IPS-11a (cell line): ENCODE measurements around the gene GATD1.

Source experiments
- H3K4me3 ChIP-seq: one replicate; pipeline ENCODE4 v1.5.1; 2013; ENCODE audit warnings: low read depth, low read length, control low read depth

Gene GATD1

DNA sequence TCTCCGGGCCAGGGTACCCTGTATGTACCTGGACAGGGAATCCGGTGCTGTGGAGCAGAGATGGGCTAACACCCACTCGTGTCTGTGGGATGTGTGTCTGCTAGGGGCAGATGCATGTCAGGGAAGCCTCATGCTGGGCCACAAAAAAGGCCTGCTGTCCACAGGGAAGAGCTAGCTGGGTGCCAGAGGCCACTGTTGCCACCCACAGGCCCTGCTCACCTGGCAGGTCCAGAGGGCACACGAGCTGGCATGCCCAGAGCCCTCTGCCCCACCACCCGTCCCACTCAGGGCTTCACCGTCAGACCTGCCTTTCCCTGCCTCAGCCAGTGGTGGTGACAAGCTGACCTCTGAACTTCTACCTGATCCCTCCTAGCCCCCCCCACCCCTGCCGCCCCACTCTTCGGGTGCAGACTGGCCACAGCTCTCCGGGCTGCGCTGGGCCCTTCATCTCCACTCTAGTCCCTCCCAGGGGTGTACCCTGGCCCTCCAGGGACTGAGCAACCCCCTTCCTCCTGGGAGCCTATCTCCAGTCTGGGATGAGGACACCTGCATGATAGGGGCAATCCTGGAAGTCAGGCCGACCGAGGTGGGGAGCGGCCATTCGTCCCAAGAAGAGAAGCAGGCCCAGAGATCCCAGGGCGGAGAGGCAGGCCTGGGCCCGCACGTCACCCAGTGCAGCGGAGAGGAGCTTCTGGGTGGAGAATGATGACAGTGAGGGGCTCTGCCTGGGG is 19.4 kb upstream of the GATD1 start:
- H3K4me3 ChIP-seq: peak overlapping the region; percentile 87

DNA sequence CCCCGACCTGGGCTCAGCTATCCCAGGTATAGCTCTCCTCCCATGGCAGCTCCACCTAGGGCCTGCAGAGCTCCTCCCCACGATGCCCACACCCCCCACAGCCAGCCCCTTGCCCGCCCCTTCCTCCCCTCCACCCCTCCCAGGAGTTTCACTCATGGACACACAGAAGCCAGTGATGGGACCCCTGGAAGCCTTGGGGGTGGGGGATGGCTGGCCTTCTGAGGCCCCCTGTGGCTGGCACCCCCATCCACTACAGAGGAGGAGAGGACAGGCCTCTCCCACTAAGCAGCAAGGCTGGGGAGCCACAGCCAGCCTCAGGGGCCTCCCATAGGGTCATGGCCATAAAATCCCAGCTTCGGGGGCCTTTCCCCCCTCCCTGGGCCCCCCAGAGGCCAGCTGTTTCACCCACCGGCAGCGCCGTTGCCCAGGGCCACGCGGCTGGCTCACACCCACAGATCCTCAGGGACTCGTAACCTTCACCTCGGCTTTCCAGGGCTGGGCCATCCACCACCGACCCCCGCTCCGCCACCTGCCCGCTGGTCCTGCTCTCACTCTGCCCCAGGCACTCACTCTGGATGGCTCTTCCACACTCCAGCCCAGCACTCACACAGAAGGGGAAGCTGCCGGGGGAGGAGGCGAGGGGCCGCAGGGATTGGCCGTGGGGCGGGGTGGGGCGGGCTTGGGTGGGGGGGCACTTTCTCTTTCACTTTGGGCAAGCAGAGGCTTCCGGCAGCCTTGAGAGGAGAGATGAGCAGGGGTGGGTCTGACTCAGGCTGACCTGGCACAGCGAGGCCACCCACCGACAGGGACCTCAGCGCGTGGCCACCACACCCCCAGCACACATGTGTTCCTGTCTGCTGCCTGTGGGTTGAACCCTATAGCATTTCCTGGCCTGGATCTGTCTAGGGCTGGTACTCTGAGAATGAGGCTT is 18.6 kb upstream of the GATD1 start:
- no peak overlapping the region for H3K4me3 ChIP-seq

DNA sequence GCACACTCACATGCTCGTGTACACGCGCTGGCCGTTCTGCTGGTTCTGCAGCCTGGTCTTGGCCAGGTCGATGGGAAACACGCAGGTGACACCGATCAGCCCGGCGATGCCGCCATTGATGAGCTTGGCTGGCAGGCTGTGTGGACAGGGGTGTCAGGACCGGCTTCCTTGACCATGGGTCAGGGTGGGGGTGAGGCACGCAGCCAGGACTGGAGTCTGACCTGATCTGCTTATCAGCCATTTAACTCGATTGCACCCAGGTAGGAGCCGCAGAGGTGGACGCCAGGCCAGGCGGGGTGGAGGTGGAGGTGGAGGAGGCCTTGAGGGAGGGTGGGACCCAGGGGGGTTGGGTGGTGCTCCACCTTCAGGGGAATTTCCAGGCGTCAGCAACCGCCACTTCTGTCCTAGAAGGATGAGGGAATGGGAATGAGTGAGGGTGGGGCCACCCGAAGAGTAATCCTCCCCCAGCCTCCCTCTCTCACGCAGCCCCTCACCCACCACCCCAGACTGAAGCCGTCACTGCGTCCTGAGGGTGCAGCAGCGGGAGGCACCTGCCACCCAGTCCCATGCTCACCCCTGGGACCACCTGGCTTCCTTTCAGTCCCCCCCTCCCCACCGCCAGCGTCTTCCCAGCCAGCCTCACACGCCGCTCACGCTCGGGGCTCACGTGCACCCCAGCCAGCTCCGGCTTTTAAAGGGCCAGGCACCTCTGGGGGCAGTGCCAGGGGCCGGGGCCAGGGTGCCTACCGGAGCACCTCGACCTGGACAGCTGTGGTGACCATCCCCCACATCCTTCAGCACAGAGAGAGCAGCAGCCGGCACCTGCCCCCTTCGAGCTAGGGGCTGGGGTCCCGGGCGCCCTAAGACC is 17.7 kb upstream of the GATD1 start:
- H3K4me3 ChIP-seq: no peak overlapping the region

DNA sequence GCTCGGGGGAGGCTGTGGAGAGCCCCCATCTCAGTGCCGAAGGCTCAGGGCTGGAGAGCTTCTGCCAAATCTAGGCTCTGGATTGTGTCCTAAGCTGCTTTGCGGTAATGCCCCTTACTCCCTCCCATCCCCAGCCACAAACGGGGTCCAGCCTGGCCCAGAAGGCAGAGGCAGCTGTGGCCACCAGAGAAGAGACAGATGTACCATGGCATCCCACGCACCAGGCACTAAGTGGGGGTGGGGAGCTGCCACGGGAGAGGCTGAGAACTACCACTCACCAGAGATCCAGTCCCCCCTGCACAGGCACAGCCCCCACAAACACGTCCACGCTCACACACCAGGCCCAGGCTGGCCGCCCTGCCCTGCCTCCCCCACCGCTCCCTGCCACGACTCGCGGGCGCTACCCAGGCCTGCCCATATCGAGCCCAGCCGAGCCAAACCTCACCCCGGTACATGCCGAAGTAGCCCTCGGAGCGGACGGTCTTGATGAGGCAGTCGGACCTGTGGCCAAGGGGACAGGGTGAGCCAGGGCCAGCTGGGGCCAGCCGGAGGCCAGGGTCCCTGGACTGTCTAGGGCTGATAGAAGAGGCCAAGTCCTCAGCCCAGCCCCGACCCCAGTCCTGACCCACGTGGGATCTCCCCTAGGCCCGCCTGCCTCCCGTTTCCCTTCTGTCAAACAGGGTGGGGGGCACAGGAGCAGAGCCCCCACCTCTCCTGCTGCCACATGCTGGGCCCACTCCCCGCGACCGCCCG is 16.9 kb upstream of the GATD1 start:
- no peak overlapping the region for H3K4me3 ChIP-seq

DNA sequence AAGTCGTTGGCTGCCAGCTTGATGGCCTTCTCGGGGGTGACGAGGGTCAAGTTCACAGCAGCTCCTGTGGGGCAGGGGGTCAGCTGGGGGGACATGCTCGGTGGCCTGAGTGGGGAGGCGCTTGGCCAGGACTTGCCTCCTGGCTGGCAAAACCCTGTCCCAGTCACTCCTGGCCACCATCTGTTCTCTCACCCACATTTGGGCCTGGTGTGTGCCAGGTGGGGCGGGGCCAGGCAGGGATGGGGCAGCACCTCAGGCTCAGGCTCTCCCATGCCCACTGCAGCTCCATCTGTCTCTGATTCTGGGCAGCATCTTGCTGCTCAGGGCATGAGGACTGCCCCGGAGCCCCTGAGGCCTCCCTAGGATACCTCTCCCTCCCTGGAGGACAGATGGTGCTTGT is 16.3 kb upstream of the GATD1 start:
- no peak overlapping the region for H3K4me3 ChIP-seq

DNA sequence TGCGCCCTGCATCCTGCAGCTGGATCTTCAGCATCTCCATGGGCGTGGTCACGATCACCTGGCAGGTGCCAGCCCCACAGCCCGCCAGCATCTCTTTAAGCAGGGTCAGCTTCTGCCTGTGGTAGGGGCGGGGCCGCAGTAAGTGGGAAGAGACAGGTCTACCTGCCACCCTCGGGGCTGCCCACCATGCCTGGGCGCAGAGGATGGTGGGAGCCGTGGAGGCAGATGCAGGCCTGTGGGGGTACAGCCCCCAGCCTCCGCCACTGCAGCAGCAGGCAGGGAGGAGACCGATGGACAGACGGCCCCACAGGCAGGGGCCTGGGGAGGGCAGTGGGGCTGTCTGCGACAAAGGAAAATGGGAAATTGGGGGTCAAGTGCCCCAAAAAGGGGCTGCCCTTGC is 15.6 kb upstream of the GATD1 start:
- H3K4me3 ChIP-seq: no peak overlapping the region

DNA sequence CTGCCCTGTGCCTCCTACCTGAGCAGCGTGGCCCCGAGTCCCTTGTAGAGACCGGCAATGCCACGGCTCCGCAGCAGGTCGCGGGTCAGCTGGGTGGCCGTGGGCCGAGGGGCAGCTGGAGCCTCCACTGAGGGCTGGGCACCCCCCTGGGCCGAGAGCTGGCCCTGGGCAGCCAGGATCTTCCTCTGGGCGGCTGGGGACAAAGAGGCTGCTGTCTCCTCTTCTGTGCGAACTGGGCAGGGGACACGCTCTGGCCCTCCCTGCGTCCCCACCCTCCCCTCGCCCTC is 15.2 kb upstream of the GATD1 start:
- H3K4me3 ChIP-seq: no peak overlapping the region

DNA sequence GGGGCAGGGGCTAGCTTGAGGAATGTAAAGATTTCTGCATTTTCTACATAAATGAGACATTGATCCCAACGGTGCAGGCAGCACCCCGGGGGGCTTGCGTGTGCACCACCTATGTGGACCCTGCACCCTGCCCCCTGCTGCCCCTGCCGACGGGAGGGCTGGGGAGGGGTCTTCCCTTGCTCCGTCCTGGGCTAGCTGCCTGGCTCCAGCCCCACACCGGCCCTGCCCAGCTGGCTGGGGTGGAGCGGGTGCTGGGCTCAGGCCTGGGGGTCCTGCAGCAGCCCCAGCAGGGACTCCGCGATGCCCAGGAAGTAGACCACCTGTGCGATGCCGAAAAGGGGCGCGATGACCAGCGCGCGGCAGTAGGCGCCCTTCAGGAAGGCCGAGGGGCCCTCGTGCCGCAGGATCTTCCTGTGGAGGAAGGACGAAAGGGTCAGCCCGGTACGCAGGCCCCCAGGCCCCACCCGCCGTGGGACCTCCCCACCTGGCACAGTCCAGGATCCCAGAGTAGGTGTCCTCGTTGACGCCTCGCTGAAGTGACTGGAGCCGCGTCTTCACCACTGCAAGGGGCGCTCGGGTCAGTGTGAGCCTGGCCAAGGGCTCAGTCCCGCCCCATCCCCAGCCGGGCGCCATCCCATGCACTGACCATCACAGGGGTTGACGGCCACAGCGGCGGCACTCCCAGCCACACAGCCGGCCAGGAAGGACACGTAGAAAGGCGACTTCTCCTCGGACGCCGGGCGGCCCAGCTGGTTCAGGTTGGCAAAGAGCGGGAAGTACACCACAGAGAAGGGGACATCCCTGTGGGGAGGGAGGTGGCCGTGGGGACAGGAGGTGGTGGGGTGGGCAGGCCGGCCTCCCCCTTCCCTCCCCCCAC is 14.6 kb upstream of the GATD1 start:
- H3K4me3 ChIP-seq: no peak overlapping the region

DNA sequence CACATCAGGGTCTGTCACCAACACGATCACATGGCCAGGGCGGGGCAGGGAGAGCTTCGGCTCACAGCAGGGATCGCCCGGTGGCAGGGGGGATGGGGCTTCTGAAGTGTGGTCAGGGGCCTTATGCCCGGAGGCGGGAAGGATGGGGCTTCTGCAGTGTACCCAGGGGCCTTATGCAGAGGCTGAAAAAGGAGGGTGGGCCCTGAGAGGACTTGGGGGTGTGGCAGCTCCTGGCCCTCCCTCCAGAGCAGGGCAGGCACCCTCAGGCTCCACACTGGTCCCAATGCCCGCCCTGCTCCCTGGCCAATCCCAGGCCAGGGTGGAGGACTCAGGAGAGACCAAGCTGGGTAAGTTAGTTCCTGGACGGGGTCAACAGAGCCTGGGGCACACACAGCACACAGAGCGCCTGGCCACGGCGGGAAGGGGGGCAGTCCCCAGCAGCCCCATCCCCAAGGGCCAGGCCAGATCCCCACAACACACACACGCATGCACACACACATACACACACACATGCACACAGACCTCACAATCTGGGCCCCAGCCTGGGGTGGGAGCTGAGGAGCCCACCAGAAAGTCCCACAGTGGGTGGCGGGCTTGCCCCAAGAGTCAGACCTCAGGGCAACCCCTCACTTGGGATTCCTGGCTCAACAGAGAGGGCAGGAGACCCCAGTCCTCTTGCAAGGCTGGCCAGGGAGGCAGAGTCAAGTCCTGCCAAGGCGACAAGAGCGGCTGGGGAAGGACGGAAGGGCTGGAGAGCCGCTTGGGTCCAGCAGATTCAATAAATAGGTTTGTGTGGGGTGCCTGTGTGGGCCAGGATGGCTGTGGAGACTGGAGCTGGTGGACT is 13.7 kb upstream of the GATD1 start:
- no peak overlapping the region for H3K4me3 ChIP-seq

DNA sequence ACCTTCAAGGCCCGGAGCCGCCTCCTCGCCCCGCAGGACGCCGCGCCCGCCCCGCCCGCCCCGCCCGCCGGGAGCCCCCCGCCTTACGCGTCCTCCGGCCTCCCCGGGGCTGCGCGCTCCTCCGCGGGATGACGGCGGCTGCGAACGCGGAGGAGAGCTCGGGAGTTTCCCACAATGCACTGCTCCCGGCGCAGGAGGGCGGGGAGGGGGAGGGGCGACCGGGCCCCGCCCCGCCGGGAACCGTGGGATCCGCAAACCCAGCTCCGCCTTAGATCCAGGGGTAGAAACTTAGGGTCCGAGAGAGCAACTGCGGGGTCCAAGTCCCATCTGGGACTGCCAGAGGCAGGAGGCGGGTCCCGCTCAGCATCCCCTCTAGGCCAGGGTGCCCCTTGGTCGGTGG is 12.7 kb upstream of the GATD1 start, which contains the start of gene CEND1:
Gene CEND1 (minus strand): TSS at position 148 of the 400 bp plus-strand sequence. CDS start 1,514 bp downstream, outside the sequence.
- no peak within 1 kb of the TSS for H3K4me3 ChIP-seq

DNA sequence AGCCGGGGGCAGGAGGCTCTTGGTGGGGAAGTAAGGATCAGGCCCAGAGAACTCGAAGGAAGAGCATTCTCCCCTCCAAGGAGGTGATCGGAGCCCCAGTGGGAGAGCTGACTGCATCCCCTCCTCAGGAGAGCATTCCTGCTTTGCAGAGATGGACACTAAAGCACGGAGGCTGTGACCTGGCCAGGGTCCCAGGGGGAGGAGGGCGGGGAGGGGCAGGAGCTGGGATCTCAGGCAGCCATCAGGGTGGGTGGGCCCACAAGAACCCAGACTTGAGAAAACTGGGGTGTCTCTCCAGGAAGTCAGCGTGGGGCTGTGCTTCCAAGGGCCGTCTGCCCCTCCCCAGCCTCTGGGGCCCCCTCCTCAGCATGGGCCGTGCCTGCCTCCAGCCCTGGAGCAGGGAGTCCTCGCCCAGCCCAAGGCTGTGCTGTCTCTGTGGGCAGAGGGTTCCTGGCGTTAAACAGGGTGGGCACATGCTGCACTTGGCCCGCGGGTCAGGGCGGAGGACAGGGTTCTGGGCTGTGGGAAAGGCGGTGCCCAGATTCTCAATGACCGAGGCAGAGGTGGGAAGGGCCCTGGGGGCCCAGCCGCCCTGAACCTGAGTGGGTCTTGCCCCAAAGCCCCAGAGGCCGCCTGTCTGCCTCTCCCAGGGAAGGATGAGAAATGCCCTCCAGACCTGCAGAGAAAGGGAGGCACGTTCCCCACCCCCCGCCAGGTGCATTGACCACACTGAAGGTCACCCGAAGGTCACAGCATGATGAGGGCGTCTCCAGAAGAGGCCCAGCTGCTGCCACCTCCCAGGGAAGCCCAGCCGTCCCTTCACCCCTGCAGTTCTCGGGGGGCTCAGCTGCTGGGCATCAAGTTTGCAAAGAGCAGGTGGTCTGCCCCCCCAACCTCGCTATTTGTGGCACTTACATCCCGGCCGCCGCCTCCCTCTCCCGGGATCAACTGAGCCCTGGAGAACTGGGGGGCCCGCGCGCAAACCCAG is 12.0 kb upstream of the GATD1 start:
- H3K4me3 ChIP-seq: no peak overlapping the region

DNA sequence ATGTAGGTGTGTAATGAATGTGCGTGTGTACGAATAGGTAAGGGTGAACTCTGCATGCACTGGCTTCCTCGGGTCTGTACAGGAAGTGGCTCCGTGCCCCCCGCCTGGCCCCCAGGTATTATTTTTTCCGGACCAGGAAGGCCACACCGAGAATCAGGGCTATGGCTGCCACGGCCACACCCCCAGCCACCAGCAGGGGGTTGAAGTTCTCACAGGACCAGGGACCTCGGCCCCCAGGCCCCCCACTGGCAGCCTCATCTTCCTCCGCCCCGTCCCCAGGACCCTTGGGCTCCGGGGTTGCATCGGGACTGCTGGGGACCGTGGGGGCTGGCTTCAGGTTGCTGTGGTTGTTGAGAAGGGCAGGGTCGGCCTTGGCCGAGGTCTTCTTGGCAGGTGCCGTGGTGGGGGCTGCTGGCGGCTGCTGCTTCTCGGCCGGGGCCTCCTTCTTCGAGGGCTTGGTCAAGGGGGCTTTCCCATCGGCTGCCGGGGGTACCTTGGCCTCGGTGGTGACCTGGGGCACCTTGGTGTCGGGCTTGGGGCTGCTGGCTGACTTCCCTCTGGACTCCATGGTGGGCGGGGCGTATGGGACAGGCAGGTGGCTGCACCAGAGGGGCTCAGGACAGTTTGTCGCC is 10.8 kb upstream of the GATD1 start:
- H3K4me3 ChIP-seq: no peak overlapping the region

DNA sequence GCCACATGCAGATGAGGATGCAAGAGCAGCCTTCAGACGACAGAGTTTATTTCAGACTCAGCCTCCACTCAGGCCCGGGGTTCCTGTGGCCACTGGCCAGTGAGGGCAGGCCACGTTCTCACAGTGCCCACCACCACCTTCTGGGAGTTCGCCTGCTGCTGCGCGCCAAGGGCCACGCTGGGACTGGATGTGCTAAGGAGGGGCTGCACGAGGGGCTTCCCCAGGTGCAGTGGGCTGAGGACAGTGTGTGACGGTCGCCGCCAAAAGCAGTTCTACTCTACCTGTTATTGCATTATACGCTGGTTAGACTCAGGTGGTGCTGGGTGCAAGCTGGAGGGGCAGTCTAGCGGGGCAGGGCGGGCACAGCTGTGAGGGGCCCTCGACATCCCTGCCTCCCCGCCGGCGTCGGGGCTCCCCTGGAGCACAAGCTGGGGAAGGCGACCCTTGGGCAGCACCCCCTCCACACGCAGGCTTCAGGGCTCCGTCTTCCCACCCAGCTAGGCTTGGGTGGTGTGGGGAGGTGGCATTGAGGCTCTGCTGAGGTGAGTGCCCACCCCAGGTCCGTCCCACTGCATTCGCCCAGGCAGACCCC is 9.9 kb upstream of the GATD1 start:
- no peak overlapping the region for H3K4me3 ChIP-seq

DNA sequence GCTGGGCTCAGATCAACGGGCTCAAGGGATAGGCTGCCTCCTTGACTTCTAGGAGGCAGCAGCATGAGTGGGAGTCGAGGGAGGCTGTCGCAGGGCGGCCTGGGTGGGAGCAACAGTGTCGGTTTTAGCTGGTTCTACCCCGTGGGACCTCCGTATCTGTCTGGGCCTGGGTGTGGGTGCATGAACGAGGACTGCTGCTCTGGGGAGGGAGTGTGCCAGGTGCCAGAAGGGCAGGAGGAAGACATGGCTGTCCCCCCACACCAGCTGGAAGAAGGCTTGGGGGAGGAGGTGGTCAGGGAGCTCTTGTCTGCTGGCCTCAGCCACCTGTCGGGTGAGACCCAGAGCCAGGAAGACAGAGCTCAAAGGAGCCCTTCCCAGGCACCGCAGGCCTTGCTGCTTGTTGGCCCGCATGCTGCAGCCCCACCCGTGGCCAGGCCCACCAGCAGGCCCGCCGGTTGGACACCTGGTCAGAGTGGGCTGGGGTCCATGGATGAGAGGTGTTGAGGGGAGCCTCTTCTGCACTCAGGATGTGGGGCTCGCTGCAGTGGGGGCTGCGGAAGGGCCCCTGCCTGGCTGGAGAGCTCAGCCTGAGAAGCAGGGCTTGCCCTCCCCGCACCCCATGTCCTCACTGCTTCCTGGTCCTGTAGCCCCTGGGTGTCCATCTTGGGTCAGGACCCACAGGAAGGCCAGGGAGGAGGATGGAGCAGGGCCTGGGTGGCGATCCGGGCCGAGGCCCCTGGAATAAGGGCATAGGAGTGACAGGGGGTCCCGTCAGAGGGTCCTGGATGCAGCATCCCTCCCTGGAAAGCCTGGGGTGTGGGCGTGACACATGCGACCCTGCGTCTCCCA is 9.2 kb upstream of the GATD1 start:
- no peak overlapping the region for H3K4me3 ChIP-seq

DNA sequence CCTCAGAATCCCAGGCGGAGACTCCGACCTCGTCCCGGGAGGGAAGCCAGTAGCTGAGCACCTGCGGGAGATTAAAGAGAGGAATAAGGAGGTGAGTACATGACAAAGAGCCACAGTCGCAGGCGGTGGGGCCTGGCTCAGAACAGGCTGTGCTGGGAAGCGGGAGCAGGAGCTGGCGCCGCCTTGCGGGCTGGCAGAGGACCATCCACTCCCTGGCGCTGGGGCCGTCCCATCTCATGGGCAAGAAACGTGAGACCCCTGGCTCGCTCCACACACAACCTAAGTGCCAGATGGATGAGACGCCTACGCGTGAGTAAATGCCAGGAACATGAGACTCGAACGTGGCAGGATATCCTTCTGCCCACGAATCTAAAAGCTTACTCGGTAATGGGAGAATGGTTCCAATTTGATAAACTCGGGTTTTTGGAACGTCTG is 6.3 kb upstream of the GATD1 start:
- no peak overlapping the region for H3K4me3 ChIP-seq
